Measurements from ENCODE around the gene BRI3BP.
"Not testable (repeated sequence)": the region's sequence is repeated elsewhere in the genome, so short reads cannot be mapped to it uniquely, and the experiment has no call there.

Gene BRI3BP

GRCh38 chr12:124976999-124977398 is 16.4 kb upstream of the BRI3BP start:
- TF ChIP-seq EZH2 (optimal IDR thresholded peaks at IDR 0.05; ENCODE audit: low read depth, low read length) (no peak), EZH2phosphoT487 (IDR thresholded peaks at IDR 0.05; ENCODE audit: low read length) (no peak), CTCF (IDR thresholded peaks at IDR 0.05; ENCODE audit: low read length) (no peak)
- no peak overlapping the region for H3K27ac ChIP-seq (ENCODE audit: low read length)
- no peaks in the 10 kb centered on the region for H3K9me2 ChIP-seq (replicated peaks; ENCODE audit: insufficient read depth, low read length)
- H3F3A ChIP-seq (ENCODE audit: insufficient read depth, low read length): no peaks in the 10 kb centered on the region
- H3K9me3 ChIP-seq (replicated peaks; ENCODE audit: insufficient read depth, low read length): no peaks in the 10 kb centered on the region
- no peaks in the 10 kb centered on the region for H3K79me2 ChIP-seq (ENCODE audit: low read length)
- no peak for DNase-seq
- no peaks in the 10 kb centered on the region for H3K36me3 ChIP-seq (replicated peaks; ENCODE audit: insufficient read depth, low read length)
- no peak overlapping the region for H3K4me3 ChIP-seq (ENCODE audit: low read length)
- H3K27me3 ChIP-seq (replicated peaks; ENCODE audit: insufficient read depth, low read length): no peaks in the 10 kb centered on the region
- H2AFZ ChIP-seq (ENCODE audit: low read length): no peak overlapping the region
- H4K20me1 ChIP-seq (ENCODE audit: insufficient read depth, low read length): no peaks in the 10 kb centered on the region
- no peak overlapping the region for H3K9ac ChIP-seq (ENCODE audit: low read length)
- no peaks in the 10 kb centered on the region for H3K4me1 ChIP-seq (ENCODE audit: low read length)
- no peak overlapping the region for H3K4me2 ChIP-seq (ENCODE audit: low read depth, low read length)

- TF ChIP-seq CTCF (IDR thresholded peaks at IDR 0.05; ENCODE audit: low read length): no peak
- no peak for TF ChIP-seq EZH2 (optimal IDR thresholded peaks at IDR 0.05; ENCODE audit: low read depth, low read length)
- no peak for DNase-seq
- H4K20me1 ChIP-seq (ENCODE audit: insufficient read depth, low read length): no peaks in the 10 kb centered on the region
- H2AFZ ChIP-seq (ENCODE audit: low read length): no peak overlapping the region
- H3K4me1 ChIP-seq (ENCODE audit: low read length): no peaks in the 10 kb centered on the region
- no peak overlapping the region for H3K4me3 ChIP-seq (ENCODE audit: low read length)
- H3K36me3 ChIP-seq (replicated peaks; ENCODE audit: insufficient read depth, low read length): no peaks in the 10 kb centered on the region
- H3K9me2 ChIP-seq (replicated peaks; ENCODE audit: insufficient read depth, low read length): no peaks in the 10 kb centered on the region
- H3K79me2 ChIP-seq (ENCODE audit: low read length): no peaks in the 10 kb centered on the region
- H3K9ac ChIP-seq (ENCODE audit: low read length): no peak overlapping the region
- no peaks in the 10 kb centered on the region for H3K9me3 ChIP-seq (replicated peaks; ENCODE audit: insufficient read depth, low read length)
- H3K4me2 ChIP-seq (ENCODE audit: low read depth, low read length): no peak overlapping the region
- H3F3A ChIP-seq (ENCODE audit: insufficient read depth, low read length): no peaks in the 10 kb centered on the region
- no peaks in the 10 kb centered on the region for H3K27me3 ChIP-seq (replicated peaks; ENCODE audit: insufficient read depth, low read length)
- no peak overlapping the region for H3K27ac ChIP-seq (ENCODE audit: low read length)
Observed at GRCh38 chr12:124979568-124979967, 13.9 kb upstream of the BRI3BP start.

GRCh38 chr12:124980098-124980892 is 13.2 kb upstream of the BRI3BP start:
- Histone ChIP-seq H3K36me3 (replicated peaks; ENCODE audit: insufficient read depth, low read length) (no peaks in the 10 kb centered on the region), H3K79me2 (ENCODE audit: low read length) (no peaks in the 10 kb centered on the region; the same call in 1 of the 2 replicates), H3K9me3 (replicated peaks; ENCODE audit: insufficient read depth, low read length) (no peaks in the 10 kb centered on the region), H3K4me2 (ENCODE audit: low read depth, low read length) (no peak overlapping the region), H3K4me1 (ENCODE audit: low read length) (no peaks in the 10 kb centered on the region), H2AFZ (ENCODE audit: low read length) (no peak overlapping the region), H3K9me2 (replicated peaks; ENCODE audit: insufficient read depth, low read length) (no peaks in the 10 kb centered on the region), H3K4me3 (ENCODE audit: low read length) (no peak overlapping the region), H3K27me3 (replicated peaks; ENCODE audit: insufficient read depth, low read length) (no peaks in the 10 kb centered on the region), H3F3A (ENCODE audit: insufficient read depth, low read length) (no peaks in the 10 kb centered on the region), H3K9ac (ENCODE audit: low read length) (no peak overlapping the region), H3K27ac (ENCODE audit: low read length) (no peak overlapping the region), H4K20me1 (ENCODE audit: insufficient read depth, low read length) (no peaks in the 10 kb centered on the region)
- TF ChIP-seq EZH2phosphoT487 (IDR thresholded peaks at IDR 0.05; ENCODE audit: low read length) (no peak), EZH2 (optimal IDR thresholded peaks at IDR 0.05; ENCODE audit: low read depth, low read length) (no peak), CTCF (IDR thresholded peaks at IDR 0.05; ENCODE audit: low read length) (no peak)
- no peak for DNase-seq

GRCh38 chr12:124986876-124987275 is 6.6 kb upstream of the BRI3BP start:
- H3K9me2 ChIP-seq (replicated peaks; ENCODE audit: insufficient read depth, low read length); H2AFZ ChIP-seq (ENCODE audit: low read length); H3K27ac ChIP-seq (ENCODE audit: low read length); H3K9ac ChIP-seq (ENCODE audit: low read length); H4K20me1 ChIP-seq (ENCODE audit: insufficient read depth, low read length); H3K36me3 ChIP-seq (replicated peaks; ENCODE audit: insufficient read depth, low read length); H3K9me3 ChIP-seq (replicated peaks; ENCODE audit: insufficient read depth, low read length); H3K27me3 ChIP-seq (replicated peaks; ENCODE audit: insufficient read depth, low read length); H3K4me2 ChIP-seq (ENCODE audit: low read depth, low read length); DNase-seq; H3K4me1 ChIP-seq (ENCODE audit: low read length); H3F3A ChIP-seq (ENCODE audit: insufficient read depth, low read length); H3K4me3 ChIP-seq (ENCODE audit: low read length): not testable (repeated sequence)
- peaks cover 22% of the 10 kb centered on the region for H3K79me2 ChIP-seq (ENCODE audit: low read length)

Measured in MM.1S (cell line).